ENCODE data around the gene GPC6.

GPC6 gene

GRCh38 chr13:93925990-93926389 is 699.4 kb downstream of the GPC6 start:
- Histone ChIP-seq H3K27ac (no peak overlapping the region), H3K9me3 (ENCODE audit: severe bottlenecking) (peaks cover 5% of the 10 kb centered on the region), H3K4me3 (ENCODE audit: low read depth, low read length) (no peak overlapping the region), H3K27me3 (ENCODE audit: insufficient read depth, low read depth, severe bottlenecking) (no peaks in the 10 kb centered on the region), H3K36me3 (peaks cover 3% of the 10 kb centered on the region; the same call in 1 of the 2 replicates)
- no peak for DNase-seq
- TF ChIP-seq CTCF (IDR thresholded peaks at IDR 0.05; ENCODE audit: low read depth, low read length), result no peak

- Histone ChIP-seq H3K9me3 (ENCODE audit: severe bottlenecking) (peaks cover under 1% of the 10 kb centered on the region), H3K4me3 (ENCODE audit: low read depth, low read length) (no peak overlapping the region), H3K27ac (no peak overlapping the region), H3K36me3 (peaks cover 3% of the 10 kb centered on the region; the same call in 1 of the 2 replicates), H3K27me3 (ENCODE audit: insufficient read depth, low read depth, severe bottlenecking) (no peaks in the 10 kb centered on the region)
- DNase-seq, result no peak
- TF ChIP-seq CTCF (IDR thresholded peaks at IDR 0.05; ENCODE audit: low read depth, low read length), result no peak
Measured at GRCh38 chr13:93926425-93926824, 699.8 kb downstream of the GPC6 start.

- no peaks in the 10 kb centered on the region for H3K27me3 ChIP-seq (ENCODE audit: insufficient read depth, low read depth, severe bottlenecking)
- H3K27ac ChIP-seq, result no peak overlapping the region
- no peak for TF ChIP-seq CTCF (IDR thresholded peaks at IDR 0.05; ENCODE audit: low read depth, low read length)
- H3K4me3 ChIP-seq (ENCODE audit: low read depth, low read length), result no peak overlapping the region
- peaks cover 3% of the 10 kb centered on the region; the same call in 1 of the 2 replicates for H3K36me3 ChIP-seq
- no peak for DNase-seq
- H3K9me3 ChIP-seq (ENCODE audit: severe bottlenecking), result no peaks in the 10 kb centered on the region
Measured at GRCh38 chr13:93927431-93927830, 700.8 kb downstream of the GPC6 start.

- TF ChIP-seq CTCF (IDR thresholded peaks at IDR 0.05; ENCODE audit: low read depth, low read length), result no peak
- no peaks in the 10 kb centered on the region for H3K27me3 ChIP-seq (ENCODE audit: insufficient read depth, low read depth, severe bottlenecking)
- H3K36me3 ChIP-seq, result peaks cover 3% of the 10 kb centered on the region; the same call in 1 of the 2 replicates
- no peaks in the 10 kb centered on the region for H3K9me3 ChIP-seq (ENCODE audit: severe bottlenecking)
- H3K27ac ChIP-seq, result no peak overlapping the region
- H3K4me3 ChIP-seq (ENCODE audit: low read depth, low read length), result no peak overlapping the region
- DNase-seq, result no peak
Measured at GRCh38 chr13:93932901-93933300, 706.3 kb downstream of the GPC6 start.

GRCh38 chr13:93936901-93937300 is 710.3 kb downstream of the GPC6 start:
- no peak for DNase-seq
- no peaks in the 10 kb centered on the region for H3K9me3 ChIP-seq (ENCODE audit: severe bottlenecking)
- H3K4me3 ChIP-seq (ENCODE audit: low read depth, low read length), result no peak overlapping the region
- no peaks in the 10 kb centered on the region for H3K27me3 ChIP-seq (ENCODE audit: insufficient read depth, low read depth, severe bottlenecking)
- peaks cover 3% of the 10 kb centered on the region; the same call in 1 of the 2 replicates for H3K36me3 ChIP-seq
- no peak overlapping the region for H3K27ac ChIP-seq
- no peak for TF ChIP-seq CTCF (IDR thresholded peaks at IDR 0.05; ENCODE audit: low read depth, low read length)

GRCh38 chr13:93941444-93941843 is 714.8 kb downstream of the GPC6 start:
- no peak for DNase-seq
- no peak overlapping the region for H3K4me3 ChIP-seq (ENCODE audit: low read depth, low read length)
- no peak overlapping the region for H3K27ac ChIP-seq
- no peaks in the 10 kb centered on the region for H3K27me3 ChIP-seq (ENCODE audit: insufficient read depth, low read depth, severe bottlenecking)
- peaks cover 3% of the 10 kb centered on the region; the same call in 1 of the 2 replicates for H3K36me3 ChIP-seq
- no peak for TF ChIP-seq CTCF (IDR thresholded peaks at IDR 0.05; ENCODE audit: low read depth, low read length)
- H3K9me3 ChIP-seq (ENCODE audit: severe bottlenecking), result no peaks in the 10 kb centered on the region
